Measurements from ENCODE around the gene CHST11.

- TF ChIP-seq SAP30 (IDR thresholded peaks at IDR 0.05; ENCODE audit: borderline replicate concordance, insufficient read depth, low read depth, low read length, poor library complexity, severe bottlenecking) (no peak), HDAC2 (IDR thresholded peaks at IDR 0.05) (no peak), EHMT2 (IDR thresholded peaks at IDR 0.05) (no peak)
Observed at GRCh38 chr12:104697186-104697585, 240.4 kb downstream of the CHST11 start.
